ENCODE data around the gene ZNF98.

The ZNF98 gene

DNA sequence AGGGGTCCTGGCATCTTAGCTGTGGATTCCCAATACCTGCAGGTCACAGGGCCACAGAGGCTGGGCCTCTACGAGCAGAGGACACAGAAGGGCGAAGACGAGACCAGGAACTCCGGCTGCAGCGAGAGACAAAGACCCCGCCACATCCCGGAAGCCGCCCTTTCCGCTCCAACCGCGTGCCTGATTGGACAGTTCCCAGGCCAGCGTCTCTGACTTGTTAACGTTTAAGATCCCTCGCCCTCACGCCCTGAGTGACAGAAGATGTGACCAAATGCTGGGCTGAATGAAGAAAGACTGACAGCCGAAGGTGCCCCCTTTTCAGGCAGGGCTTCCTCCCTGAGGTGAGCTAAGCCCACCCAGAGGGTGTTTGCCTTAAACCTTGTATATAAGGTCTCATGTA lies at the start of gene ZNF98:
TSS of gene ZNF98 (minus strand) at position 136 of the 400 bp plus-strand sequence. CDS start at position 14, 122 bp downstream.
- DNase-seq, result no peak

DNA sequence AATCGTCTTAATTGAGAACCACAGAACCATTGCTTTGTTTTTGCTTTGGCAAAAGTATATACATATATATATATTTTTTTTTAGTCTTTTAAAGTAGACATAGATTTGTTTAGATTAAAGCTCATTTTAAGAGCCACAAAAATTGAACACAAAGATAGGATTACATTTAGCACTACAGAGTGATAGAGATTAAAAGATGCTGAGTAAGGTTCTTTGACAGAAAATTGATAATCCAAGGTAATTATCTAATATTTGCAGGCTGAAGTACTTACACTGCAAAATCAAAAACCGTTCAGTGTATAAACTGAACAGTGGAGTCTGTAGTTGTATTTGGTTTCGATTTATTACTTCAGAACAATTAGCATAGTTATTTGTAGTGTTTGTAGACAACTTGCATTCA lies 24.5 kb upstream of the ZNF98 start:
- DNase-seq, result no peak

DNA sequence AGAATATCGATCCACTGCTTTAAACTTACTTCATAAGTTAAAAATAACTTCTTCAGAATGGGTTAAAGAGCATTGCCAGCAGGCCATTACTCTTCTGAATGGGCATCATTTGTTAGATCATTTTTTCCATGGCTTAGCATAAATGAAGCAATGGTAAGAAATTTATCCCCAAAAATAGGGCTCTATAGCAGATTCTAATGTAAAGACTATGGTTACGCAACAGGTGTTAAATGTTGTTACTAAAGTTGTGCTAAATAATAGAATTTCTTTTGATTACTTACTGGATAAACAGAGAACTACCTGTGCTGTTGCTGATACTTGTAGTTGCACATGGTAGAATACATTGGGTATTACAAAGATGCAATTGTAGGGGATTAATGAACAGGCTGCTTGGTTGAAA lies 15.9 kb upstream of the ZNF98 start:
- no peak for DNase-seq

DNA sequence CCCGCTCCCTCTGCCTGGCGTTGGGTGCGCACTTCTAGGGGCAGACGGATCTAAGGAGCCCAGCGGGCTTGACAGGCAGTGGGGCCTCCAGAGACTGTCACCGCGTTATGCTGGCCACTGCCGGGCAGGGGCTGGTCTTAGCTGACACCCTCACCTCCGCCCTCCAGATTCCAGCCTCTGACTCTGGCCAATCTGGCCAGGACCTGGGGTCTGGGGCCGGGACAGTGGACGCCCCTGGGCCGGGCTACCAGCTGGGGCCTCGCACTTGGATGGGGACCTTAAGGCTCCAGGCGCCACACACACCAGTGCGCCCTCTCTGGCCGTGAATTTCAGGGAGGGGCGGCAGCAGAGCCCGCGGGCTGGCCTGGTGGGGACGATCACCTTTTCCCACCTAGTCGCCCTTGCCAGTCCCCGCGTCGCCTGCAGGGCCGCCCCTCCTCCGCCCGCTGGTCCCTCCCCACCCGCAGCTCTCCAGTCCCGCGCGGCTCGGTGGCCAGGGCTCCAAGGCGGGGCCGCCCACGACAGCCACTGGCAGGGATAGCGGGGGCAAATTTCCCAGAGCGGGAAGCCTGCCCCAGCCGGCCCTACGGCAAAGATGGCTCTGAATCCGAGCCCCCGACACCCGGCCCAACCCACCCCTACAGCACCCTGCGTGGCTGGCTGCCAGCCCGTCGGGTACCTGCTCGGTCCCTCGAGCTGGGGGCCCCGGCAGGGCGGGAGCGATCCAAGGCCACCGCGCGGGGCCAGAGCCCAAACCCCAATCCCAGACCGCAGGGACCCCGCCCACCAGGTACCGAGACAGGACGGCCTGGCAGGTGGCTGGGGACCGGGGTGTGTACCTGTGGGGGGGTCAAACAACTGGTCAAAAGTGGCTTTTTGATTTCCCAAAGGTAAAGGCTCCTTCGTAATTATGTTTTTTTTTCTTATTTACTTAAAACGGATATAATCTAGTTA lies 6.1 kb upstream of the ZNF98 start:
- DNase-seq, result no peak

DNA sequence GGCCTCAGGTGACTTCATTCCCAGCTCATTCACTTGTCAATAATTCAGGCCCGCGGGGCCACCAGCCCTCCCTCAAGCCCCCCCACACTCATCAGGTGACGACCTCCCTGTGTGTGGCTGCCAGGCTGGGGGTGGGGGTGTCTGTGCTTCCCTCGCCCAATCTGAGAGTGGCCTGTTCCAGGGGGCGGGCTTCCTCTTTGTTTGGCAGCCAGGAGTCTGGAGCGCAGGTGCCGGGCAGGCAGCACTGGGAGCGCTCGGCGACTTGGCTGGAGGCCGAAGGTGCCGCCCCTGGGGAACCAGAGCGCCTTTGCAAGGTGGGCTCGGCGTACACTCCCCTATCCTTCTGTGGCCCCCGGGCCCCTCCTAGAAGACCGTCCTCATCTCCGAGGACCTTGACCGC lies 5.4 kb upstream of the ZNF98 start:
- no peak for DNase-seq

DNA sequence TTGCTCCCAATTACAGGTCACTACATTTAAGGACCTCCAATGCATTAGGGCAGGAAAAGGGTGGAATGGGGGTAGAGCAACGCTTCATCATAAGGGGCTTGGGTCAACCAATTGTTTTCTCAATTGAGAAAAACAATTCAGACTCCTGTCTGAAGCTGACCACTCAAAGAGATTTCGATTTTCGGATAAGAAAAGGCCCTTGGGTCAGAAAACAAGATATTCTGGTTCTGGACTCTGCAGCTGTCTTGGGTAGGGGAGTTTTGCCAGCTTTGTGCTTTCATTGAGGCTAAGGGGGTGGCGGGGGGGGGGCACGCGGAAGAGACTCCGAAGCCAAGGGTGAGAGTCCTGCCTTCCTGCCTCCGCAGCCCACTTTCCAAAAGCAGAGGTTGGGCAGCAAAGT lies 4.8 kb upstream of the ZNF98 start:
- DNase-seq, result no peak

DNA sequence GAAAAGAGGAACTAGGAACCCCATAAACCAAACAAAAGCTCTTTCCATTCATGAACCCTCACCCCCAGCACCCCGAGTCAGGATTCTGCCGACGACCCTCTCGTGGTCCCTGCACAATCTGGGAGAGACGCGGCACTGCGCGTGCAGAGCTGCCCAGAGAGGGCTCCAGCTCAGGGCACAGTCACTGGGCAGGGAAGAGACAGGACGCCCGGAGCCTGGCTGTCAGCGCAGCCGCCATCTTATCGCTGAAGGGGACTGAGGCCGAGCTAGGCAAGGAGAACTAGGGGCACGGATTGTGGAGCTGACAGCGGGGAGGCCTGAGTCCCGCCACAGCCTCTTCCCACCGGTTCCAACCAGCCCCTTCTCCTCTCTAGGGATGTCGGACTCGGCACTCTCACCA lies 349 bp downstream of the ZNF98 start:
- no peak for DNase-seq

DNA sequence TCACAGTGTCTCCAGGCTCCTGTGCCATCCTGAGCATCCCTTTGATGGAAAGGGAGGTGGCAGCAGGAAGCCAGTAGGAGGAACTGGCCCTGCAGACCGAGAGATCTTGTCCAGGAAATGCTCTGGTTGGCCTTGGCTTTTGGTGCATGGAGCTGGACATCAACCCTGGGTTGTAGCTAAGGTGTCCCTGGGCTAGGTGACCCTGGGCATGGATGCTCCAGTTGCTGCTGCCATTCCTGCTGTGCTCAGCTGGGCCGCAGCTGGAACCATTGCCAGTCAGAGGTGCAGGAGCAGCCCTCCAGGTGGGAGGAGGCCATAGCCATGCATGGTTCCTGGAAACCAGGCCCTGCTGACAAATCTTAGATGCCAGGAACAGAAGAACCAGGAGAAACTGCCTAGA lies 67.5 kb downstream of the ZNF98 start:
- no peak for DNase-seq

Data from NCI-H1092 treated with DMSO at 0.1 percent for 48 hours (cell line).